PFSK-1 (cell line): ENCODE measurements around the gene HHIP.

Source experiments
- FOXP2 ChIP-seq: optimal IDR thresholded peaks from 2 replicates; pipeline ENCODE3; 2011; ENCODE audit warnings: borderline replicate concordance, control low read depth, inconsistent platforms; ENCODE audit not compliant: insufficient read depth; ENCODE audit errors: extremely low read length, extremely low read depth
- POLR2AphosphoS5 ChIP-seq: IDR thresholded peaks from 2 replicates; pipeline ENCODE4 v1.6.1; 2012; ENCODE audit warnings: low read depth, mild to moderate bottlenecking, control low read depth, low read length, moderate library complexity
- SIN3A ChIP-seq: IDR thresholded peaks from 2 replicates; pipeline ENCODE4 v1.6.1; 2012; ENCODE audit warnings: mild to moderate bottlenecking, low read length, moderate library complexity, borderline replicate concordance; ENCODE audit not compliant: insufficient read depth
- TAF1 ChIP-seq: IDR thresholded peaks from 2 replicates; pipeline ENCODE4 v1.6.1; 2012; ENCODE audit warnings: low read length, control low read depth, borderline replicate concordance; ENCODE audit not compliant: insufficient read depth
- TF ChIP-seq, protein P1 (sequence below), 2 experiments: IDR thresholded peaks; 2 replicates each; pipeline versions ENCODE4 v1.6.1 to v1.8.0; 2011 to 2012; ENCODE audit warnings: low read depth in 2 of 2, low read length in 2 of 2, control low read depth in 1 of 2, inconsistent platforms in 1 of 2, mild to moderate bottlenecking in 1 of 2, moderate library complexity in 1 of 2; ENCODE audit not compliant: insufficient read depth in 1 of 2

Gene HHIP

DNA sequence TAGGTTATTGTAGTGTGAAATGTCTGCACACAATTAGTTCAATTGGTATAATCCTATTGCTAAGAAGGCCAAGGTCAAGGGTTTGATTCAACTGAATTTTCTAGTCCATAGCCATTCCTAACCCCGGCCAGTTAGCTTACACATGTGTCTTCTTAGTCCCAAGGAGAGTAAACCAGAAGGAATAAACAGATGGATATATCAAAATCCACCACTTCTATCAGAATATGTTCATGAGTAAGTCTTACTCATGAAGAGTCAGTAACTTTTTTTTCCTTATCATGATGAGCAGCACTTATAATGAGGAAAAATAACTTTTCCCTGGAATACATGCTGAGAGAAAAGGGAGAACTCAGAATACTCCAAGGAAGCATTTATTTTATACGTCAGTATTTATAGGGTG is 9.5 kb downstream of the HHIP start:
- TF ChIP-seq, protein P1, sequence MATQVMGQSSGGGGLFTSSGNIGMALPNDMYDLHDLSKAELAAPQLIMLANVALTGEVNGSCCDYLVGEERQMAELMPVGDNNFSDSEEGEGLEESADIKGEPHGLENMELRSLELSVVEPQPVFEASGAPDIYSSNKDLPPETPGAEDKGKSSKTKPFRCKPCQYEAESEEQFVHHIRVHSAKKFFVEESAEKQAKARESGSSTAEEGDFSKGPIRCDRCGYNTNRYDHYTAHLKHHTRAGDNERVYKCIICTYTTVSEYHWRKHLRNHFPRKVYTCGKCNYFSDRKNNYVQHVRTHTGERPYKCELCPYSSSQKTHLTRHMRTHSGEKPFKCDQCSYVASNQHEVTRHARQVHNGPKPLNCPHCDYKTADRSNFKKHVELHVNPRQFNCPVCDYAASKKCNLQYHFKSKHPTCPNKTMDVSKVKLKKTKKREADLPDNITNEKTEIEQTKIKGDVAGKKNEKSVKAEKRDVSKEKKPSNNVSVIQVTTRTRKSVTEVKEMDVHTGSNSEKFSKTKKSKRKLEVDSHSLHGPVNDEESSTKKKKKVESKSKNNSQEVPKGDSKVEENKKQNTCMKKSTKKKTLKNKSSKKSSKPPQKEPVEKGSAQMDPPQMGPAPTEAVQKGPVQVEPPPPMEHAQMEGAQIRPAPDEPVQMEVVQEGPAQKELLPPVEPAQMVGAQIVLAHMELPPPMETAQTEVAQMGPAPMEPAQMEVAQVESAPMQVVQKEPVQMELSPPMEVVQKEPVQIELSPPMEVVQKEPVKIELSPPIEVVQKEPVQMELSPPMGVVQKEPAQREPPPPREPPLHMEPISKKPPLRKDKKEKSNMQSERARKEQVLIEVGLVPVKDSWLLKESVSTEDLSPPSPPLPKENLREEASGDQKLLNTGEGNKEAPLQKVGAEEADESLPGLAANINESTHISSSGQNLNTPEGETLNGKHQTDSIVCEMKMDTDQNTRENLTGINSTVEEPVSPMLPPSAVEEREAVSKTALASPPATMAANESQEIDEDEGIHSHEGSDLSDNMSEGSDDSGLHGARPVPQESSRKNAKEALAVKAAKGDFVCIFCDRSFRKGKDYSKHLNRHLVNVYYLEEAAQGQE (IDR thresholded peaks at IDR 0.05; ENCODE audit: insufficient read depth in 1 of 2, low read depth in 2 of 2, low read length in 2 of 2), result no peak
- TF ChIP-seq FOXP2 (no peak), TAF1 (no peak), SIN3A (no peak)

DNA sequence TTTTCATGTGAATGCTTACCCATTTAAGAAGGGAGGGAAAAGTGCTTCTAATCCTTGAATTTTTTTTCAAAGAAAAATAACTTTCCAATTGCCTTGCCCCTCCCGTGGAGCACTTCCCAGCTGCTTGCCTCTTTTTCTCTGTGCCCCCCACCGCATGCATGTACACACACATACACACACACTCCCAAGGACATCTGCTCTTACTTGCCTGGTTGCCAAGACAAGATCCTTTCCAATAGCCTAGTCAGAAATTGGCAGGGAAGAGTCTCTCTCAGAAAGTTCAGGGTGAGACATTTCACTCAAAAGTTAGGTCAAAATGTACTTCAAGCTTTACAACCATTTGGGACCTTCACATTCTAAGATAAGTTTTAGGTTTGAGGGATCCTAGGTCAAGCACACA is 10.9 kb downstream of the HHIP start:
- no peak for TF ChIP-seq SIN3A
- no peak for TF ChIP-seq TAF1
- no peak for TF ChIP-seq POLR2AphosphoS5
- TF ChIP-seq, protein P1 (IDR thresholded peaks at IDR 0.05; ENCODE audit: insufficient read depth in 1 of 2, low read depth in 2 of 2, low read length in 2 of 2), result no peak
- TF ChIP-seq FOXP2, result no peak

DNA sequence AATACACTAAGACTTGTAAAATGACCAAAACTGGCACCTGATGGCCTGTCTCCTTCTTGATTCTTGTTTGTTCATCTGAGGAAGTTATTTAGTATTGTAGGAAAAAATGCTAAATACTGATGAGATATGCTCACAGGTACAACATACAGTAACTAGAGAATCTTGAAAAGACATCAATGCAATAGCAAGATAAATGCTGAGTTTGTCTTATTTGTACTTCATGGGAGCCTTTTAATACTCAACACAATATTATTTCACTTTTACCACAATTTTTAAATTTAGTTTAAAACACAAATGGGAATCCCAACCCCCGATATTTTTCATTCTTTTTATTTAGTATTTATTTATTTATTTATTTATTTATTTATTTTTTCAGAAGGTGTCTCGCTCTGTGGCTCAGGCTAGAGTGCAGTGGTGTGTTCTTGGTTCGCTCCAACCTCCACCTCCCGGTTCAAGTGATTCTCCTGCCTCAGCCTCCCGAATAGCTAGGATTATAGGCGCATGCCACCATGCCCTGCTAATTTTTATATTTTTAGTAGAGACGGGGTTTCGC is 12.1 kb downstream of the HHIP start:
- TF ChIP-seq, protein P1 (IDR thresholded peaks at IDR 0.05; ENCODE audit: insufficient read depth in 1 of 2, low read depth in 2 of 2, low read length in 2 of 2), result no peak
- TF ChIP-seq FOXP2 (no peak), TAF1 (no peak), POLR2AphosphoS5 (no peak), SIN3A (no peak)

- TF ChIP-seq SIN3A, result no peak
These were observed 12.9 kb downstream of the HHIP start for GRCh38 chr4:144658903-144659302.

DNA sequence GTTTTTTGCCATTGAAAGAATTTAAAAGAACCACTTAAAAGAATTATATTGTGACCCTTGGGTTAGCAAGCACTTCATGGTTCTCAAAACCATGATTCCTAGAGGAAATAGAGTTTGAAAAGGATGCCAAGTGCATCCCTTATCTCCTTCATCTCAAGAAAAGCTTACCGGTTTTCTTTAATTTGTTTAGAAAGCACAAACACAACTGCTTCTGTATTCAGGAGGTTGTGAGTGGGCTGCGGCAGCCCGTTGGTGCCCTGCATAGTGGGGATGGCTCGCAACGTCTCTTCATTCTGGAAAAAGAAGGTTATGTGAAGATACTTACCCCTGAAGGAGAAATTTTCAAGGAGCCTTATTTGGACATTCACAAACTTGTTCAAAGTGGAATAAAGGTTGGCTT is 13.5 kb downstream of the HHIP start:
- TF ChIP-seq, protein P1 (IDR thresholded peaks at IDR 0.05; ENCODE audit: insufficient read depth in 1 of 2, low read depth in 2 of 2, low read length in 2 of 2), result no peak
- TF ChIP-seq SIN3A (no peak), POLR2AphosphoS5 (no peak), FOXP2 (no peak)
